ENCODE results near the gene COX20.
A peak's percentile ranks its signal among the peaks of the same experiment; 100 is the strongest.

- TF ChIP-seq, protein P1, sequence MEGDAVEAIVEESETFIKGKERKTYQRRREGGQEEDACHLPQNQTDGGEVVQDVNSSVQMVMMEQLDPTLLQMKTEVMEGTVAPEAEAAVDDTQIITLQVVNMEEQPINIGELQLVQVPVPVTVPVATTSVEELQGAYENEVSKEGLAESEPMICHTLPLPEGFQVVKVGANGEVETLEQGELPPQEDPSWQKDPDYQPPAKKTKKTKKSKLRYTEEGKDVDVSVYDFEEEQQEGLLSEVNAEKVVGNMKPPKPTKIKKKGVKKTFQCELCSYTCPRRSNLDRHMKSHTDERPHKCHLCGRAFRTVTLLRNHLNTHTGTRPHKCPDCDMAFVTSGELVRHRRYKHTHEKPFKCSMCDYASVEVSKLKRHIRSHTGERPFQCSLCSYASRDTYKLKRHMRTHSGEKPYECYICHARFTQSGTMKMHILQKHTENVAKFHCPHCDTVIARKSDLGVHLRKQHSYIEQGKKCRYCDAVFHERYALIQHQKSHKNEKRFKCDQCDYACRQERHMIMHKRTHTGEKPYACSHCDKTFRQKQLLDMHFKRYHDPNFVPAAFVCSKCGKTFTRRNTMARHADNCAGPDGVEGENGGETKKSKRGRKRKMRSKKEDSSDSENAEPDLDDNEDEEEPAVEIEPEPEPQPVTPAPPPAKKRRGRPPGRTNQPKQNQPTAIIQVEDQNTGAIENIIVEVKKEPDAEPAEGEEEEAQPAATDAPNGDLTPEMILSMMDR (IDR thresholded peaks at IDR 0.05): peak in 6 of 7 experiments; percentile 18 to 58 (median 44)
- peak; percentile 98 to 99 (median 98) for TF ChIP-seq POLR2A (IDR thresholded peaks at IDR 0.05)
Measured at GRCh38 chr1:244864253-244865027, 29.0 kb downstream of the COX20 start, which contains the start of gene HNRNPU.
